NCI-H446 (cell line): ENCODE measurements around the gene ABHD1.

Source experiments
- DNase-seq, 2 experiments: peaks; one replicate each; lab custom pipeline; 2025; lab: John Stamatoyannopoulos, UW

ABHD1 gene

GRCh38 chr2:27135478-27135955 is 11.9 kb downstream of the ABHD1 start:
- no peak for DNase-seq

GRCh38 chr2:27136751-27137150 is 13.1 kb downstream of the ABHD1 start:
- no peak for DNase-seq

GRCh38 chr2:27137322-27137935 is 13.8 kb downstream of the ABHD1 start:
- DNase-seq, result no peak

GRCh38 chr2:27138111-27138510 is 14.5 kb downstream of the ABHD1 start:
- no peak for DNase-seq

- DNase-seq, result no peak
These were observed 15.7 kb downstream of the ABHD1 start, which contains the start of gene PRR30 for GRCh38 chr2:27139310-27139709. Gene PRR30, minus strand, starts transcription at chr2:27139410. Its CDS starts 1,081 bp downstream, at chr2:27138329.

GRCh38 chr2:27143285-27143684 is 19.7 kb downstream of the ABHD1 start:
- DNase-seq, result no peak

GRCh38 chr2:27145682-27146081 is 22.1 kb downstream of the ABHD1 start:
- no peak for DNase-seq

GRCh38 chr2:27147935-27148334 is 24.3 kb downstream of the ABHD1 start:
- no peak for DNase-seq

GRCh38 chr2:27148801-27149439 is 25.3 kb downstream of the ABHD1 start, which contains the start of gene TCF23:
Gene TCF23, plus strand, starts transcription at chr2:27149004. Its CDS starts 130 bp downstream, at chr2:27149134.
- no peak for DNase-seq

- no peak for DNase-seq
These were observed 26.2 kb downstream of the ABHD1 start for GRCh38 chr2:27149570-27150405.

GRCh38 chr2:27150639-27151230 is 27.1 kb downstream of the ABHD1 start:
- DNase-seq, result no peak

- no peak for DNase-seq
These were observed 28.6 kb downstream of the ABHD1 start for GRCh38 chr2:27152102-27152795.

GRCh38 chr2:27152796-27153464 is 29.3 kb downstream of the ABHD1 start:
- DNase-seq, result no peak

- DNase-seq, result no peak
These were observed 30.9 kb downstream of the ABHD1 start for GRCh38 chr2:27154488-27154887.

- no peak for DNase-seq
These were observed 31.5 kb downstream of the ABHD1 start for GRCh38 chr2:27155069-27155520.

GRCh38 chr2:27158468-27158867 is 34.9 kb downstream of the ABHD1 start:
- DNase-seq, result no peak

GRCh38 chr2:27159271-27159670 is 35.7 kb downstream of the ABHD1 start:
- DNase-seq, result no peak

GRCh38 chr2:27160191-27160590 is 36.6 kb downstream of the ABHD1 start:
- DNase-seq, result no peak

GRCh38 chr2:27162151-27163121 is 38.8 kb downstream of the ABHD1 start:
- no peak for DNase-seq
